ENCODE measurements around the gene KRT28. TPM values are rescaled to one million over a fixed set of nuclear protein-coding genes. Genes with fewer than 3 reads are reported as not detected.

The KRT28 gene
- total and polyA plus RNA-seq, 2 experiments from 2014 or later: not detected

GRCh38 chr17:40800381-40800780 is 622 bp upstream of the KRT28 start:
- Histone ChIP-seq H3K27me3 (ENCODE audit: insufficient read depth) (0 out of 2 replicates have a peak, but pooled peaks cover 3% of the 10 kb centered on the region), H3K79me2 (replicated peaks; ENCODE audit: insufficient read depth) (no peaks in the 10 kb centered on the region), H3K4me2 (no peak overlapping the region), H4K20me1 (replicated peaks; ENCODE audit: insufficient read depth) (no peaks in the 10 kb centered on the region), H3K4me1 (ENCODE audit: insufficient read depth) (no peaks in the 10 kb centered on the region), H3F3A (replicated peaks; ENCODE audit: low read depth) (no peaks in the 10 kb centered on the region), H3K9me2 (ENCODE audit: insufficient read depth) (no peaks in the 10 kb centered on the region), H3K27ac (ENCODE audit: low read depth) (no peak overlapping the region), H3K36me3 (ENCODE audit: insufficient read depth) (no peaks in the 10 kb centered on the region), H2AFZ (no peak overlapping the region), H3K4me3 (no peak overlapping the region)
- H3K4me1 Mint-ChIP-seq: peaks cover 6% of the 10 kb centered on the region
- no peak overlapping the region for H3K27ac Mint-ChIP-seq
- H3K27me3 Mint-ChIP-seq (ENCODE audit: insufficient read depth, low read depth, poor library complexity): peaks cover 5% of the 10 kb centered on the region
- no peak overlapping the region for H3K4me3 Mint-ChIP-seq
- DNase-seq (ENCODE audit: low spot score) (no peak), ATAC-seq (no peak)
- 0 out of 3 replicates have a peak, but pooled peaks cover 4% of the 10 kb centered on the region for H3K9me3 Mint-ChIP-seq
- no peak for TF ChIP-seq ZNF331 (CRISPR knock-in tag; IDR thresholded peaks at IDR 0.05; ENCODE audit: low read depth)
- TF ChIP-seq EZH2phosphoT487 (IDR thresholded peaks at IDR 0.05; ENCODE audit: unreplicated experiment): no peak
- TF ChIP-seq CTCF (conservative IDR thresholded peaks at IDR 0.05; ENCODE audit: low read depth in 2 of 2): no peak
- TF ChIP-seq ETS1 (IDR thresholded peaks at IDR 0.05): no peak
- TF ChIP-seq ZNF114 (CRISPR knock-in tag; IDR thresholded peaks at IDR 0.05): no peak
- no peak for TF ChIP-seq CREB1 (CRISPR knock-in tag; IDR thresholded peaks at IDR 0.05; ENCODE audit: low read depth)
- TF ChIP-seq POLR2AphosphoS5 (IDR thresholded peaks at IDR 0.05; ENCODE audit: low read depth): no peak
- TF ChIP-seq REST (IDR thresholded peaks at IDR 0.05; ENCODE audit: unreplicated experiment): no peak
- no peak for TF ChIP-seq EZH2 (IDR thresholded peaks at IDR 0.05; ENCODE audit: low read depth, unreplicated experiment)
- TF ChIP-seq ZNF462 (CRISPR knock-in tag; IDR thresholded peaks at IDR 0.05): no peak
- no peak for TF ChIP-seq JUNB (IDR thresholded peaks at IDR 0.05; ENCODE audit: unreplicated experiment)
- TF ChIP-seq NANOG (IDR thresholded peaks at IDR 0.05; ENCODE audit: borderline replicate concordance): no peak
- no peak for TF ChIP-seq STAT1 (IDR thresholded peaks at IDR 0.05; ENCODE audit: unreplicated experiment)
- H3K36me3 Mint-ChIP-seq (ENCODE audit: low read depth): no peaks in the 10 kb centered on the region

All from GM23338 (cell line).